Psoas muscle (tissue), 8 donors: Measurements from ENCODE around the gene RFC3. TPM values are rescaled to one million over a fixed set of nuclear protein-coding genes. Genes with fewer than 3 reads are reported as not detected.
"Not testable (repeated sequence)": the region's sequence is repeated elsewhere in the genome, so short reads cannot be mapped to it uniquely, and the experiment has no call there.

Experiments
- ATAC-seq, 4 donors: fragments of 200-7000 bp; cut with Tn5 transposase; one replicate each; pipeline ENCODE4 v1.9.1; 2020; ENCODE audit warnings: moderate library complexity in 3 of 4, mild to moderate bottlenecking in 2 of 4
- DNase-seq, 2 donors: peaks; one replicate each; pipeline ENCODE4 v3.0.0-alpha.2; 2020
- H3K27ac ChIP-seq: fragments of 200-600 bp; one replicate; pipeline ENCODE4 v1.8.0; 2022
- H3K27me3 ChIP-seq, 3 donors: fragments of 200-600 bp in 1 of 3; one replicate each; pipeline versions ENCODE4 v1.6.1 to v1.8.0; 2013 to 2022; ENCODE audit warnings: low read length in 2 of 3, mild to moderate bottlenecking in 2 of 3, moderate library complexity in 1 of 3; ENCODE audit not compliant: insufficient read depth in 3 of 3
- H3K36me3 ChIP-seq, 2 donors: fragments of 200-600 bp in 1 of 2; one replicate each; pipeline versions ENCODE4 v1.6.1 to v1.8.0; 2013 to 2022; ENCODE audit warnings: low read depth in 1 of 2, mild to moderate bottlenecking in 1 of 2, moderate library complexity in 1 of 2; ENCODE audit not compliant: insufficient read depth in 1 of 2
- H3K4me1 ChIP-seq: fragments of 200-600 bp; one replicate; pipeline ENCODE4 v1.8.0; 2022
- H3K4me3 ChIP-seq: fragments of 200-600 bp; one replicate; pipeline ENCODE4 v1.8.0; 2022; ENCODE audit warnings: mild to moderate bottlenecking
- H3K9me3 ChIP-seq: fragments of 200-600 bp; one replicate; pipeline ENCODE4 v1.8.0; 2022
- CTCF ChIP-seq: fragments of 200-600 bp; IDR thresholded peaks from one replicate; pipeline ENCODE4 v1.8.0; 2022; ENCODE audit warnings: antibody characterized with exemption
- WGBS, 3 donors: extraction: QIAGEN DNeasy Blood & Tissue Kit; methylation state at CpG; one replicate each; pipeline versions ENCODE4 v1.1.6 to v1.1.7; 2013; 5-methylcytosine and 5-hydroxymethylcytosine counted together
- intact Hi-C, 2 donors: fragments of 100-400 bp; cut with DNase I; formaldehyde crosslinking; loops; one replicate each; pipeline versions ENCODE4 v1.11.0 to v1.14.2; 2022
- polyA plus RNA-seq, 3 donors: library from polyadenylated mRNA; stranded (reverse); fragments of 200-250 nt; gene quantifications; one replicate each; pipeline ENCODE4 v1.2.3, GENCODE V29; 2013
- total RNA-seq, 4 donors: library from RNA; stranded (reverse); fragmentation: NEBNext Ultra II Directional in 2 of 4; extraction: Animal tissue kit (Norgen Biotek cat#: 25700) in 2 of 4; gene quantifications; one replicate each; pipeline versions ENCODE4 v1.2.1 to v1.2.4, GENCODE V29; 2021 to 2023
- donor health status: healthy with polysubstance abuse.
- donor health status: DM: no; HTN: no; CAD: no; lungs with moderate emphysema.
- donor health status: Bipolar disorder and iron deficiency.
- donor health status: healthy.
- donor health status: DM: yes; HTN: yes; CAD: no.
- donor health status: DM: no; HTN: no; CAD: no.
- donor health status: DM: no; HTN: no; CAD: no.
- donor health status: DM: yes; HTN: yes; CAD: no.

Gene RFC3
- total and polyA plus RNA-seq, 7 donors, result 1.6 to 3.8 (median 2.7) TPM

- ATAC-seq (no peak), DNase-seq (no peak)
- H3K4me3 ChIP-seq, result no peak overlapping the region
- intact Hi-C loops, result no loop called here
- H3K36me3 ChIP-seq, result no peaks in the 10 kb centered on the region
- TF ChIP-seq CTCF, result no peak
- no peaks in the 10 kb centered on the region for H3K4me1 ChIP-seq
- no peak overlapping the region for H3K27ac ChIP-seq
- H3K9me3 ChIP-seq, result peaks cover 4% of the 10 kb centered on the region
- 47 to 60% (median 53%) methylated on average over 9 of the region's 9 CpGs for WGBS, 3 donors
- no peaks in the 10 kb centered on the region for H3K27me3 ChIP-seq
Observed at GRCh38 chr13:33776239-33776881, 41.6 kb upstream of the RFC3 start.

GRCh38 chr13:33782631-33783030 is 35.3 kb upstream of the RFC3 start:
- no peak for DNase-seq
- no peak overlapping the region for H3K4me3 ChIP-seq
- TF ChIP-seq CTCF, result no peak
- H3K27me3 ChIP-seq, result no peaks in the 10 kb centered on the region
- 72 to 87% (median 73%) methylated on average over 4 of the region's 4 CpGs for WGBS, 3 donors
- H3K4me1 ChIP-seq, result no peaks in the 10 kb centered on the region
- intact Hi-C loops, result no loop called here
- ATAC-seq, result no peak
- H3K36me3 ChIP-seq, result no peaks in the 10 kb centered on the region
- no peak overlapping the region for H3K27ac ChIP-seq
- H3K9me3 ChIP-seq, result peaks cover 4% of the 10 kb centered on the region

- intact Hi-C loops, H3K36me3 ChIP-seq, H3K27ac ChIP-seq, H3K27me3 ChIP-seq, H3K4me1 ChIP-seq, H3K9me3 ChIP-seq, DNase-seq, H3K4me3 ChIP-seq, ATAC-seq: not testable (repeated sequence)
- WGBS, 3 donors, result 44 to 74% (median 46%) methylated on average over 4 of the region's 4 CpGs
Observed at GRCh38 chr13:33783212-33783611, 34.7 kb upstream of the RFC3 start.

- intact Hi-C loops, result no loop called here
- TF ChIP-seq CTCF, result no peak
- Histone ChIP-seq H3K27me3 (no peaks in the 10 kb centered on the region), H3K4me1 (no peaks in the 10 kb centered on the region), H3K36me3 (no peaks in the 10 kb centered on the region), H3K4me3 (no peak overlapping the region), H3K9me3 (peaks cover 4% of the 10 kb centered on the region), H3K27ac (no peak overlapping the region)
- no peak for DNase-seq
- 98 to 100% (median 100%) methylated on average over 1 of the region's 1 CpG for WGBS, 3 donors
- ATAC-seq, result no peak
Observed at GRCh38 chr13:33784738-33785137, 33.2 kb upstream of the RFC3 start.

- no peaks in the 10 kb centered on the region for H3K36me3 ChIP-seq
Observed at GRCh38 chr13:33785384-33785783, 32.6 kb upstream of the RFC3 start.

More at GRCh38 chr13:33785384-33785783, 32.6 kb upstream of the RFC3 start:
- intact Hi-C loops, result no loop called here
- no peaks in the 10 kb centered on the region for H3K27me3 ChIP-seq
- 92 to 97% (median 96%) methylated on average over 1 of the region's 1 CpG for WGBS, 3 donors
- no peak overlapping the region for H3K27ac ChIP-seq
- no peak overlapping the region for H3K4me3 ChIP-seq
- H3K9me3 ChIP-seq, result peaks cover 4% of the 10 kb centered on the region
- no peak for TF ChIP-seq CTCF
- H3K4me1 ChIP-seq, result no peaks in the 10 kb centered on the region
- DNase-seq (no peak), ATAC-seq (no peak)
